GM23338 (cell line): ENCODE results near the gene FGF10.

ENCODE experiments used
- CREB1 ChIP-seq: fragments of 250-450 bp; sonication (Bioruptor Pico); IDR thresholded peaks from 2 replicates; pipeline ENCODE4 v1.5.0; 2020; ENCODE audit warnings: low read depth, mild to moderate bottlenecking, moderate library complexity
- EZH2 ChIP-seq: fragments of 200-600 bp; sonication (generic); IDR thresholded peaks from one replicate; pipeline ENCODE4 v1.8.0; 2017; ENCODE audit warnings: antibody characterized with exemption, mild to moderate bottlenecking, low read depth; ENCODE audit not compliant: unreplicated experiment
- EZH2phosphoT487 ChIP-seq: fragments of 200-600 bp; sonication (generic); IDR thresholded peaks from one replicate; pipeline ENCODE4 v1.8.1; 2018; ENCODE audit warnings: antibody characterized with exemption; ENCODE audit not compliant: unreplicated experiment
- NANOG ChIP-seq: IDR thresholded peaks from 2 replicates; pipeline ENCODE4 v1.6.1; 2016; ENCODE audit warnings: antibody characterized with exemption, borderline replicate concordance
- POLR2AphosphoS5 ChIP-seq: IDR thresholded peaks from 2 replicates; pipeline ENCODE4 v1.6.1; 2016; ENCODE audit warnings: antibody characterized with exemption, low read depth
- STAT1 ChIP-seq: IDR thresholded peaks from one replicate; pipeline ENCODE4 v1.6.1; 2016; ENCODE audit warnings: antibody characterized with exemption; ENCODE audit not compliant: unreplicated experiment
- ZNF114 ChIP-seq: fragments of 250-450 bp; sonication (Bioruptor Pico); IDR thresholded peaks from 2 replicates; pipeline ENCODE4 v1.5.0; 2020; ENCODE audit warnings: mild to moderate bottlenecking, moderate library complexity
- TF ChIP-seq, protein P1 (sequence below), 2 experiments: fragments of 200-600 bp in 1 of 2; sonication (generic) in 1 of 2; conservative IDR thresholded peaks; 2 replicates each; pipeline versions ENCODE4 v1.5.1 to v1.6.1; 2016 to 2017; ENCODE audit warnings: antibody characterized with exemption in 2 of 2, low read depth in 2 of 2, mild to moderate bottlenecking in 2 of 2, moderate library complexity in 1 of 2
- TF ChIP-seq, protein P2 (sequence below): IDR thresholded peaks from 2 replicates; pipeline ENCODE4 v1.6.1; 2016; ENCODE audit warnings: antibody characterized with exemption
- TF ChIP-seq, protein P3 (sequence below): fragments of 250-450 bp; sonication (Bioruptor Pico); IDR thresholded peaks from 2 replicates; pipeline ENCODE4 v1.5.0; 2020; ENCODE audit warnings: mild to moderate bottlenecking, moderate library complexity

DNA sequence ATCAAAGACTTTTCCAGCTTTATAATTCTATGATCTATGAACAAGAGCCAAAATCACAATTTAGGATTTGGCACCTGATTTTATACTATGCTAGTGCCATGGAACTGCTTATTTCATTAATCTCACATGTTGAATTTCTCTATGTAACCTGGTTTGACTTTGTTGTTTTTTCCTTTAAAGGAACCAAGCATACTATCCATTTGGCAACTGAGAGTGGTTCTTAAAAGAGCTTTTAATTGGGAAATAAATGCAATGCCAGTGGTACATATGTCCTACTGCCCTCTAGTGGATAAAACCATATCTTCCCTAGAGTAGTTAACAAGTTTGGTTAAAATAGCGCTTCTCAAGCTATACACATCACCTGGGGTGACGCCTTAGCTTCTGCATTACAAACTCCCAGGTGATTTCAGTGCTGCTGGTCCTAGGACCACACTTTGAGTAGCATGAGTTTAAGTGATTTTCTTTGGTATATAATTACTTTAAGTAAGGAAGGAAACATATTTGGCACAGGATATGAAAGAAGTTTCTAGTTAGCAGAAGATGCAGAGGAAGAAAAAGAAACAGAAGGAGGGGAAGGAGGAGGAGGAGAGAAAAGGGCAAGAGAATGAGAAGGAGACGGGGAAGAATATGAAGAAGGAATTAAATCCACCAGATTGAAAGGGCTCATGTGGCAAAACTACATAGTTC is 56.8 kb downstream of the FGF10 start:
- TF ChIP-seq, protein P1, sequence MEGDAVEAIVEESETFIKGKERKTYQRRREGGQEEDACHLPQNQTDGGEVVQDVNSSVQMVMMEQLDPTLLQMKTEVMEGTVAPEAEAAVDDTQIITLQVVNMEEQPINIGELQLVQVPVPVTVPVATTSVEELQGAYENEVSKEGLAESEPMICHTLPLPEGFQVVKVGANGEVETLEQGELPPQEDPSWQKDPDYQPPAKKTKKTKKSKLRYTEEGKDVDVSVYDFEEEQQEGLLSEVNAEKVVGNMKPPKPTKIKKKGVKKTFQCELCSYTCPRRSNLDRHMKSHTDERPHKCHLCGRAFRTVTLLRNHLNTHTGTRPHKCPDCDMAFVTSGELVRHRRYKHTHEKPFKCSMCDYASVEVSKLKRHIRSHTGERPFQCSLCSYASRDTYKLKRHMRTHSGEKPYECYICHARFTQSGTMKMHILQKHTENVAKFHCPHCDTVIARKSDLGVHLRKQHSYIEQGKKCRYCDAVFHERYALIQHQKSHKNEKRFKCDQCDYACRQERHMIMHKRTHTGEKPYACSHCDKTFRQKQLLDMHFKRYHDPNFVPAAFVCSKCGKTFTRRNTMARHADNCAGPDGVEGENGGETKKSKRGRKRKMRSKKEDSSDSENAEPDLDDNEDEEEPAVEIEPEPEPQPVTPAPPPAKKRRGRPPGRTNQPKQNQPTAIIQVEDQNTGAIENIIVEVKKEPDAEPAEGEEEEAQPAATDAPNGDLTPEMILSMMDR (conservative IDR thresholded peaks at IDR 0.05; ENCODE audit: low read depth in 2 of 2) = peak; percentile 70 to 80
- TF ChIP-seq EZH2phosphoT487 = no peak
- no peak for TF ChIP-seq POLR2AphosphoS5
- TF ChIP-seq EZH2 = no peak
- TF ChIP-seq ZNF114 (CRISPR knock-in tag) = no peak
- TF ChIP-seq, protein P2, sequence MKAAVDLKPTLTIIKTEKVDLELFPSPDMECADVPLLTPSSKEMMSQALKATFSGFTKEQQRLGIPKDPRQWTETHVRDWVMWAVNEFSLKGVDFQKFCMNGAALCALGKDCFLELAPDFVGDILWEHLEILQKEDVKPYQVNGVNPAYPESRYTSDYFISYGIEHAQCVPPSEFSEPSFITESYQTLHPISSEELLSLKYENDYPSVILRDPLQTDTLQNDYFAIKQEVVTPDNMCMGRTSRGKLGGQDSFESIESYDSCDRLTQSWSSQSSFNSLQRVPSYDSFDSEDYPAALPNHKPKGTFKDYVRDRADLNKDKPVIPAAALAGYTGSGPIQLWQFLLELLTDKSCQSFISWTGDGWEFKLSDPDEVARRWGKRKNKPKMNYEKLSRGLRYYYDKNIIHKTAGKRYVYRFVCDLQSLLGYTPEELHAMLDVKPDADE = no peak
- TF ChIP-seq, protein P3, sequence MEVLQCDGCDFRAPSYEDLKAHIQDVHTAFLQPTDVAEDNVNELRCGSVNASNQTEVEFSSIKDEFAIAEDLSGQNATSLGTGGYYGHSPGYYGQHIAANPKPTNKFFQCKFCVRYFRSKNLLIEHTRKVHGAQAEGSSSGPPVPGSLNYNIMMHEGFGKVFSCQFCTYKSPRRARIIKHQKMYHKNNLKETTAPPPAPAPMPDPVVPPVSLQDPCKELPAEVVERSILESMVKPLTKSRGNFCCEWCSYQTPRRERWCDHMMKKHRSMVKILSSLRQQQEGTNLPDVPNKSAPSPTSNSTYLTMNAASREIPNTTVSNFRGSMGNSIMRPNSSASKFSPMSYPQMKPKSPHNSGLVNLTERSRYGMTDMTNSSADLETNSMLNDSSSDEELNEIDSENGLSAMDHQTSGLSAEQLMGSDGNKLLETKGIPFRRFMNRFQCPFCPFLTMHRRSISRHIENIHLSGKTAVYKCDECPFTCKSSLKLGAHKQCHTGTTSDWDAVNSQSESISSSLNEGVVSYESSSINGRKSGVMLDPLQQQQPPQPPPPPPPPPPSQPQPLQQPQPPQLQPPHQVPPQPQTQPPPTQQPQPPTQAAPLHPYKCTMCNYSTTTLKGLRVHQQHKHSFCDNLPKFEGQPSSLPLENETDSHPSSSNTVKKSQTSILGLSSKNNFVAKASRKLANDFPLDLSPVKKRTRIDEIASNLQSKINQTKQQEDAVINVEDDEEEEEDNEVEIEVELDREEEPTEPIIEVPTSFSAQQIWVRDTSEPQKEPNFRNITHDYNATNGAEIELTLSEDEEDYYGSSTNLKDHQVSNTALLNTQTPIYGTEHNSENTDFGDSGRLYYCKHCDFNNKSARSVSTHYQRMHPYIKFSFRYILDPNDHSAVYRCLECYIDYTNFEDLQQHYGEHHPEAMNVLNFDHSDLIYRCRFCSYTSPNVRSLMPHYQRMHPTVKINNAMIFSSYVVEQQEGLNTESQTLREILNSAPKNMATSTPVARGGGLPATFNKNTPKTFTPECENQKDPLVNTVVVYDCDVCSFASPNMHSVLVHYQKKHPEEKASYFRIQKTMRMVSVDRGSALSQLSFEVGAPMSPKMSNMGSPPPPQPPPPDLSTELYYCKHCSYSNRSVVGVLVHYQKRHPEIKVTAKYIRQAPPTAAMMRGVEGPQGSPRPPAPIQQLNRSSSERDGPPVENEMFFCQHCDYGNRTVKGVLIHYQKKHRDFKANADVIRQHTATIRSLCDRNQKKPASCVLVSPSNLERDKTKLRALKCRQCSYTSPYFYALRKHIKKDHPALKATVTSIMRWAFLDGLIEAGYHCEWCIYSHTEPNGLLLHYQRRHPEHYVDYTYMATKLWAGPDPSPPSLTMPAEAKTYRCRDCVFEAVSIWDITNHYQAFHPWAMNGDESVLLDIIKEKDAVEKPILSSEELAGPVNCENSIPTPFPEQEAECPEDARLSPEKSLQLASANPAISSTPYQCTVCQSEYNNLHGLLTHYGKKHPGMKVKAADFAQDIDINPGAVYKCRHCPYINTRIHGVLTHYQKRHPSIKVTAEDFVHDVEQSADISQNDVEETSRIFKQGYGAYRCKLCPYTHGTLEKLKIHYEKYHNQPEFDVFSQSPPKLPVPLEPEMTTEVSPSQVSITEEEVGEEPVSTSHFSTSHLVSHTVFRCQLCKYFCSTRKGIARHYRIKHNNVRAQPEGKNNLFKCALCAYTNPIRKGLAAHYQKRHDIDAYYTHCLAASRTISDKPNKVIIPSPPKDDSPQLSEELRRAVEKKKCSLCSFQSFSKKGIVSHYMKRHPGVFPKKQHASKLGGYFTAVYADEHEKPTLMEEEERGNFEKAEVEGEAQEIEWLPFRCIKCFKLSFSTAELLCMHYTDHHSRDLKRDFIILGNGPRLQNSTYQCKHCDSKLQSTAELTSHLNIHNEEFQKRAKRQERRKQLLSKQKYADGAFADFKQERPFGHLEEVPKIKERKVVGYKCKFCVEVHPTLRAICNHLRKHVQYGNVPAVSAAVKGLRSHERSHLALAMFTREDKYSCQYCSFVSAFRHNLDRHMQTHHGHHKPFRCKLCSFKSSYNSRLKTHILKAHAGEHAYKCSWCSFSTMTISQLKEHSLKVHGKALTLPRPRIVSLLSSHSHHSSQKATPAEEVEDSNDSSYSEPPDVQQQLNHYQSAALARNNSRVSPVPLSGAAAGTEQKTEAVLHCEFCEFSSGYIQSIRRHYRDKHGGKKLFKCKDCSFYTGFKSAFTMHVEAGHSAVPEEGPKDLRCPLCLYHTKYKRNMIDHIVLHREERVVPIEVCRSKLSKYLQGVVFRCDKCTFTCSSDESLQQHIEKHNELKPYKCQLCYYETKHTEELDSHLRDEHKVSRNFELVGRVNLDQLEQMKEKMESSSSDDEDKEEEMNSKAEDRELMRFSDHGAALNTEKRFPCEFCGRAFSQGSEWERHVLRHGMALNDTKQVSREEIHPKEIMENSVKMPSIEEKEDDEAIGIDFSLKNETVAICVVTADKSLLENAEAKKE (CRISPR knock-in tag) = no peak
- no peak for TF ChIP-seq STAT1
- TF ChIP-seq NANOG = no peak
- TF ChIP-seq CREB1 = no peak
